GM13976 (cell line): ENCODE results near the gene PIK3IP1.

Experiments
- DNase-seq: peaks from one replicate; pipeline ENCODE4 v3.0.0; 2012; ENCODE audit warnings: low spot score
- CTCF ChIP-seq: IDR thresholded peaks from 2 replicates; pipeline ENCODE4 v1.5.1; 2012; ENCODE audit warnings: borderline replicate concordance, mild to moderate bottlenecking; ENCODE audit not compliant: insufficient read depth; ENCODE audit errors: extremely low read depth, missing control alignments, control extremely low read depth
- in situ Hi-C: fragments of 300-500 bp; cut with MboI; formaldehyde crosslinking; loops from one replicate; pipeline ENCODE4 v1.12.0; 2022; ENCODE audit warnings: low sequenced_read_pairs, mixed read lengths, inconsistent platforms; ENCODE audit not compliant: unreplicated experiment

PIK3IP1 gene

GRCh38 chr22:31274017-31274416, 18.3 kb downstream of the PIK3IP1 start:
- no peak for TF ChIP-seq CTCF
- DNase-seq, result no peak
- in situ Hi-C loops, result no loop called here

- in situ Hi-C loops, result no loop called here
Measured at GRCh38 chr22:31272522-31273446, 19.5 kb downstream of the PIK3IP1 start.

DNA sequence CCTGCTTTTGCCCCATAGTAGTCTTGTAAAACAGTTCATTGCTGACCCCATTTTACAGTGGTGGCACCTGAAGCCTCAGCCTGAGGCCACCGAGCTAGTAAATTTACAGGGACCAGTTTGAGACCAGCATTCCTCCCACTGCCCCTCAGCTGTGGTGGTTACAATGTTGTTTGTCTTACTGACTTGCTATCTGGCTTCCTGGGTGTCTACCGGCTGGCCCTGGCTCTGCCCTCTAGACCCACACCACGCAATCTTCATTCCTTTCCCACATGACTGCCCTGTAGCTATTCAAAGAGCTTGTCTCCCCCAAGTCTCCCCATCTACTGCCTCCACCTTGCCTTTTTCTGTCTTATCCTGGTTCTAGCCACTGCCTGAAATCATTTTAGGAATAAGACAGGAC, 20.8 kb downstream of the PIK3IP1 start:
- in situ Hi-C loops, result no loop called here
- DNase-seq, result no peak
- TF ChIP-seq CTCF, result no peak

More at GRCh38 chr22:31272522-31273446, 19.5 kb downstream of the PIK3IP1 start:
- peak; percentile 57 for TF ChIP-seq CTCF
- DNase-seq, result peak; percentile 73

DNA sequence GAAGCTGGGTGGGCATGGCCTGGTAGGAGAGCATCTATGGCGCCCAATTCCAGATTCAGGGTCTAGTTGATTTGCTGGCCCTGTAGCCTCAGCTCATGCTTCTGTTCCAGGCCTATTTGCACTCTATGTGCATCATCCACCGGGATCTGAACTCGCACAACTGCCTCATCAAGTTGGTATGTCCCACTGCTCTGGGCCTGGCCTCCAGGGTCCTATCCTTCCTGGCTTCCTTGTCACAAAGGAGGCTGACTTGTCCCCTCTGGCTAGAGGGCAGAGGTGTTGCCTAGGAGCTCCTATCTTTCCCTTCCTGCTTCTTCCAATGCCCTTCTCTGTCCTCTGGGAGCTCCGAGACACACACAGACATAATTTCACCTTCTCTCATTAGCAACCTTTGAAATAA, 21.3 kb downstream of the PIK3IP1 start:
- in situ Hi-C loops, result no loop called here
- TF ChIP-seq CTCF, result no peak
- DNase-seq, result no peak

DNA sequence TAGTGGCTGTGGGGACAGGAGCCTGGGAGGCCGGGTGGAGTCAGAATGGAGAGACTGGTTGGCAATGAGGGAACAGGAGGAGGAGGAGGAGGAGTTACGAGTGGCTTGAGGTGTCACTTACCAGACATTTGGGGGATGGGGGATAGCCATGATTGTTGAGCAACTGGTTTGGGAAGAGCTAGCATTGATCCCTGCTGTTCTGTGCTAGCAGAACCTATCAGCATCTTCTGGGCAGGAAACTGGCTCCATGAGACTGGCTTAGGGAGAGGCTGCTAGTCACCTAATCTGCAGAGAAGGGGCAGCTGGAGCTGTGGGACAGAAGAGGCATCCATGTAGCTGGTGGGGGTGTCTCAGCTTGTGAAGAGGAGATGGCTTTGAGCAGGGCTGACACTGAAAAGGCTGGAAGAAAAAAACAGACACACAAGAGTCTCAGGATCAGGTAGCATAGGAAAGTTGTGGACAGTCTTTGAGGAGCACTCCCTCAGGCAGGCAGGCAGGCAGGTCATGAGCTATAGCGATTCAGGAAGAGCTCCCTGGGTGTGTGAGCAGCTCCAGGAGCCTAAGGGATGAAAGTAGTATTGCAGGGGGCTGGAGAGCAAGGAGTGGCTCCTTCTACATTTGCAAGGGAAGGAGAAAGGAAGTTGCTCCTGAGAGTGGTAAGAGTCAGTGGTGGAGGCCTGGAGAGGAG, 22.3 kb downstream of the PIK3IP1 start:
- no peak for DNase-seq
- no peak for TF ChIP-seq CTCF
- in situ Hi-C loops, result no loop called here

- no peak for TF ChIP-seq CTCF
- DNase-seq, result no peak
- in situ Hi-C loops, result no loop called here
Measured at GRCh38 chr22:31268281-31268680, 24.0 kb downstream of the PIK3IP1 start.
